ENCODE results near the gene USP17L5.
"Not testable (repeated sequence)": the region's sequence is repeated elsewhere in the genome, so short reads cannot be mapped to it uniquely, and the experiment has no call there.

The USP17L5 gene

GRCh38 chr4:9350866-9351265 is 11.7 kb downstream of the USP17L5 start:
- H3K27me3 ChIP-seq (ENCODE audit: insufficient read depth, low read length, poor library complexity, severe bottlenecking); H3K36me3 ChIP-seq (ENCODE audit: insufficient read depth, low read length); H3K4me1 ChIP-seq (ENCODE audit: insufficient read depth, low read length, poor library complexity, severe bottlenecking); H3K9me3 ChIP-seq (ENCODE audit: insufficient read depth, low read depth, low read length); H3K9ac ChIP-seq (ENCODE audit: low read depth, low read length, poor library complexity, severe bottlenecking); H3F3A ChIP-seq (ENCODE audit: low read depth); H3K79me2 ChIP-seq (ENCODE audit: insufficient read depth, low read length); H2AFZ ChIP-seq (ENCODE audit: low read length); H3K4me2 ChIP-seq (ENCODE audit: low read depth, low read length, poor library complexity, severe bottlenecking); H3K4me3 ChIP-seq (ENCODE audit: low read length, poor library complexity, severe bottlenecking); H3K9me2 ChIP-seq (replicated peaks; ENCODE audit: low read depth, low read length); H4K20me1 ChIP-seq (ENCODE audit: insufficient read depth, low read length, poor library complexity, severe bottlenecking): not testable (repeated sequence)

DNA sequence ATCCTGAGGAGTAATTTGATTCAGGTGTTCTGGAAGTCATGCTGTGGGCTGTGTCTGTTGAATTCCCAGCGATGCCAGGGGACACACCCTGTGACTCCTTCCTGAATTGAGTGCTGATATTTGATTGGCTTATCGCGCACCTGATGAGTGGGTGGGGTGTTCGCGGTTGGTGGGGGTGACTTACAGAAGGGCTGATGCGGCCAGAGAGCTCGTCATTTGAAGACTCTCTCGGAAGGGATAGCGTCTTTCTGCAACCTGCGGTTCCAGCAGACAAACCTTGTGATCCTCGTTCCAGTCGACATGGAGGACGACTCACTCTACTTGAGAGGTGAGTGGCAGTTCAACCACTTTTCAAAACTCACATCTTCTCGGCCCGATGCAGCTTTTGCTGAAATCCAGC is 14.1 kb downstream of the USP17L5 start, which contains the start of gene USP17L29:
Gene USP17L29, plus strand, starts transcription at position 301 of the 400 bp plus-strand sequence. Its CDS starts 0 bp downstream, at position 301.
- H3K36me3 ChIP-seq (ENCODE audit: insufficient read depth, low read length); H3K79me2 ChIP-seq (ENCODE audit: insufficient read depth, low read length); H3K4me3 ChIP-seq (ENCODE audit: low read length, poor library complexity, severe bottlenecking); H3K27me3 ChIP-seq (ENCODE audit: insufficient read depth, low read length, poor library complexity, severe bottlenecking); H3K9me3 ChIP-seq (ENCODE audit: insufficient read depth, low read depth, low read length); H2AFZ ChIP-seq (ENCODE audit: low read length); H3K4me1 ChIP-seq (ENCODE audit: insufficient read depth, low read length, poor library complexity, severe bottlenecking); H3K4me2 ChIP-seq (ENCODE audit: low read depth, low read length, poor library complexity, severe bottlenecking); H4K20me1 ChIP-seq (ENCODE audit: insufficient read depth, low read length, poor library complexity, severe bottlenecking); H3F3A ChIP-seq (ENCODE audit: low read depth); H3K9ac ChIP-seq (ENCODE audit: low read depth, low read length, poor library complexity, severe bottlenecking); H3K9me2 ChIP-seq (replicated peaks; ENCODE audit: low read depth, low read length): not testable (repeated sequence)

DNA sequence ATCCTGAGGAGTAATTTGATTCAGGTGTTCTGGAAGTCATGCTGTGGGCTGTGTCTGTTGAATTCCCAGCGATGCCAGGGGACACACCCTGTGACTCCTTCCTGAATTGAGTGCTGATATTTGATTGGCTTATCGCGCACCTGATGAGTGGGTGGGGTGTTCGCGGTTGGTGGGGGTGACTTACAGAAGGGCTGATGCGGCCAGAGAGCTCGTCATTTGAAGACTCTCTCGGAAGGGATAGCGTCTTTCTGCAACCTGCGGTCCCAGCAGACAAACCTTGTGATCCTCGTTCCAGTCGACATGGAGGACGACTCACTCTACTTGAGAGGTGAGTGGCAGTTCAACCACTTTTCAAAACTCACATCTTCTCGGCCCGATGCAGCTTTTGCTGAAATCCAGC is 23.6 kb downstream of the USP17L5 start, which contains the start of gene USP17L30:
Gene USP17L30, plus strand, starts transcription at position 301 of the 400 bp plus-strand sequence. Its CDS starts 0 bp downstream, at position 301.
- H3K9me2 ChIP-seq (replicated peaks; ENCODE audit: low read depth, low read length); H3K4me2 ChIP-seq (ENCODE audit: low read depth, low read length, poor library complexity, severe bottlenecking); H3K9me3 ChIP-seq (ENCODE audit: insufficient read depth, low read depth, low read length); H3K4me3 ChIP-seq (ENCODE audit: low read length, poor library complexity, severe bottlenecking); H3K36me3 ChIP-seq (ENCODE audit: insufficient read depth, low read length); H3K4me1 ChIP-seq (ENCODE audit: insufficient read depth, low read length, poor library complexity, severe bottlenecking); H4K20me1 ChIP-seq (ENCODE audit: insufficient read depth, low read length, poor library complexity, severe bottlenecking); H3K27me3 ChIP-seq (ENCODE audit: insufficient read depth, low read length, poor library complexity, severe bottlenecking); H3F3A ChIP-seq (ENCODE audit: low read depth); H3K9ac ChIP-seq (ENCODE audit: low read depth, low read length, poor library complexity, severe bottlenecking); H3K79me2 ChIP-seq (ENCODE audit: insufficient read depth, low read length); H2AFZ ChIP-seq (ENCODE audit: low read length): not testable (repeated sequence)

DNA sequence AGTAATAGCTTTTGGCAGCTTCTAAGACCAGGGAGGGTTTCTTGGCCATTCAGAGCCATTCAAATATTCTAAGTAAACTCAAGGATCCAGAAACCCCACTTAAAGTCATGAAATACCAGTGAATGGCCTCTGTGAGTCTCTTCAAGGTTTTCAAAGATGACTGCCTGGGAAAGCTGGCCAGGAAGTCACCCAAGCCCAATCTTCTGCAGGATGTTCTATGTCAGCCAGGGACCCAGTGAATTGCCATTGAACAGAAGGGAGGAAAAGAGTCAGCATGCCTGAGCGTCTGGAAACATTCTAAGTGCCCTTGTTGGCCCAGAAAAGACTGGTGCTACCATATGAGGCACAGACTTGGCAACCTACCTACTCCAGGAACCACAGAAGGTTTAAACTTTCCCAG is 40.7 kb downstream of the USP17L5 start:
- H3F3A ChIP-seq (ENCODE audit: low read depth); H3K9ac ChIP-seq (ENCODE audit: low read depth, low read length, poor library complexity, severe bottlenecking); H2AFZ ChIP-seq (ENCODE audit: low read length); H3K36me3 ChIP-seq (ENCODE audit: insufficient read depth, low read length); H3K9me2 ChIP-seq (replicated peaks; ENCODE audit: low read depth, low read length); H3K4me1 ChIP-seq (ENCODE audit: insufficient read depth, low read length, poor library complexity, severe bottlenecking); H3K4me2 ChIP-seq (ENCODE audit: low read depth, low read length, poor library complexity, severe bottlenecking); H3K79me2 ChIP-seq (ENCODE audit: insufficient read depth, low read length); H3K27me3 ChIP-seq (ENCODE audit: insufficient read depth, low read length, poor library complexity, severe bottlenecking); H3K4me3 ChIP-seq (ENCODE audit: low read length, poor library complexity, severe bottlenecking); H4K20me1 ChIP-seq (ENCODE audit: insufficient read depth, low read length, poor library complexity, severe bottlenecking); H3K9me3 ChIP-seq (ENCODE audit: insufficient read depth, low read depth, low read length): not testable (repeated sequence)

DNA sequence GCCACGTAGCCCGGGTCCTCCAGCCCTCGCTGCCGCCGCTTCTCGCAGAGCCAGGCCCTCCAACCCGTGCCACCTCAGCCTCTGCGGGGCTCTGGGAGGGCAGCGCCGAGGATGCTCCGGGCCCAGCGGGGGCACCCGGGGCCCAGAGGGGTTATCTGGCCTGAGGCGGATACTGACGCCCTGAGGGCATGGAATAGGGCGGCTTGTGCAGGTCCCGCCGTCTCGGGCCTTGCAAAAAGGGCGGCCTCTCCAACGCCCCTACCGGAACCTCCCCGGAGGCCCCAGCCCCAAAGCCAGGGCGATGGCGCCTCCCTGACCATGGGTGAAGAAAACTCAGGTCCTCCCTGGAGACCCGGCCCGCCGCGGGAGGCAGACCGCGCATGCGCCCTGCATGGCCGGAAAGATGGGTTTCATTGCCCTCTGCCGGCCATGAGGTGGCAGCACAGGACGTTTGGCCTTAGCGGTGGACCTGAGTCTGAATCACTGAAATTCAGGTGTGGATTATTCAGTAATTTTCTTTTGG is 41.9 kb downstream of the USP17L5 start:
- not testable (repeated sequence) for H2AFZ ChIP-seq (ENCODE audit: low read length); H3K36me3 ChIP-seq (ENCODE audit: insufficient read depth, low read length); H3K4me2 ChIP-seq (ENCODE audit: low read depth, low read length, poor library complexity, severe bottlenecking); H3K9me2 ChIP-seq (replicated peaks; ENCODE audit: low read depth, low read length); H3K9ac ChIP-seq (ENCODE audit: low read depth, low read length, poor library complexity, severe bottlenecking); H3K9me3 ChIP-seq (ENCODE audit: insufficient read depth, low read depth, low read length); H3K79me2 ChIP-seq (ENCODE audit: insufficient read depth, low read length); H3K27me3 ChIP-seq (ENCODE audit: insufficient read depth, low read length, poor library complexity, severe bottlenecking); H3K4me3 ChIP-seq (ENCODE audit: low read length, poor library complexity, severe bottlenecking); H3K4me1 ChIP-seq (ENCODE audit: insufficient read depth, low read length, poor library complexity, severe bottlenecking); H3F3A ChIP-seq (ENCODE audit: low read depth); H4K20me1 ChIP-seq (ENCODE audit: insufficient read depth, low read length, poor library complexity, severe bottlenecking)
